IMR-90 (cell line): Measurements from ENCODE around the gene SLC25A30. TPM values are rescaled to one million over a fixed set of nuclear protein-coding genes. Genes with fewer than 3 reads are reported as not detected.

Source experiments
- ATAC-seq: fragments of 200-7000 bp; cut with Tn5 transposase; 2 replicates; pipeline ENCODE4 v1.9.1; 2020; ENCODE audit warnings: low read depth, mild to moderate bottlenecking, moderate library complexity
- BruUV-seq: library from RNA; stranded (reverse); fragments of 400-500 nt; replicated peaks from 2 replicates; lab custom pipeline; 2021; lab: Mats Ljungman, UMichigan
- CTCF ChIA-PET: fragments of 300-600 bp; formaldehyde crosslinking; extraction: SDS; loops from one replicate; lab custom pipeline; 2021; ENCODE audit warnings: antibody characterized with exemption; lab: Yijun Ruan, JAX
- POLR2A ChIA-PET: fragments of 300-600 bp; sonication (Branson Sonifier 250); formaldehyde crosslinking; loops from one replicate; lab custom pipeline; 2022; ENCODE audit warnings: antibody characterized with exemption; ENCODE audit not compliant: unreplicated experiment; lab: Charles Lee
- DNase-seq: peaks from one replicate; pipeline ENCODE4 v3.0.0; 2013
- H2AFZ ChIP-seq: replicated peaks from 2 replicates; pipeline ENCODE3; 2013; ENCODE audit warnings: low read length, mild to moderate bottlenecking; ENCODE audit not compliant: poor library complexity
- H2AK5ac ChIP-seq: 2 replicates; pipeline ENCODE4 v1.6.1; 2013; ENCODE audit warnings: low read depth, low read length, inconsistent platforms
- H2AK9ac ChIP-seq: replicated peaks from 2 replicates; pipeline ENCODE3; 2013; ENCODE audit warnings: mild to moderate bottlenecking, low read depth, low read length, moderate library complexity; ENCODE audit not compliant: poor library complexity
- H2BK120ac ChIP-seq: 2 replicates; pipeline ENCODE4 v1.6.1; 2013; ENCODE audit warnings: low read depth, low read length, inconsistent platforms
- H2BK15ac ChIP-seq: 3 replicates; pipeline ENCODE4 v1.6.1; 2013; ENCODE audit warnings: low read depth, low read length, inconsistent platforms
- H2BK20ac ChIP-seq: 2 replicates; pipeline ENCODE4 v1.6.1; 2013; ENCODE audit warnings: low read depth, mild to moderate bottlenecking, inconsistent platforms, low read length, moderate library complexity
- H2BK5ac ChIP-seq: 2 replicates; pipeline ENCODE4 v1.6.1; 2013; ENCODE audit warnings: mild to moderate bottlenecking, low read depth, low read length, inconsistent platforms; ENCODE audit not compliant: poor library complexity, severe bottlenecking
- H3K14ac ChIP-seq: replicated peaks from 2 replicates; pipeline ENCODE4 v1.6.1; 2013; ENCODE audit warnings: low read depth, low read length, inconsistent platforms
- H3K18ac ChIP-seq: 2 replicates; pipeline ENCODE4 v1.6.1; 2013; ENCODE audit warnings: low read depth, low read length, control low read depth
- H3K23ac ChIP-seq: 2 replicates; pipeline ENCODE4 v1.6.1; 2013; ENCODE audit warnings: low read depth, low read length, inconsistent platforms
- H3K27ac ChIP-seq: 2 replicates; pipeline ENCODE4 v1.5.1; 2013; ENCODE audit warnings: mild to moderate bottlenecking, control low read depth, low read length; ENCODE audit not compliant: insufficient read depth
- H3K27me3 ChIP-seq: 2 replicates; pipeline ENCODE4 v1.6.1; 2013; ENCODE audit warnings: low read length; ENCODE audit not compliant: control insufficient read depth, insufficient read depth
- H3K36me3 ChIP-seq: 2 replicates; pipeline ENCODE4 v1.6.1; 2013; ENCODE audit warnings: low read length, mixed read lengths; ENCODE audit not compliant: control insufficient read depth, insufficient read depth
- H3K4ac ChIP-seq: 2 replicates; pipeline ENCODE4 v1.6.1; 2013; ENCODE audit warnings: low read depth, low read length, inconsistent platforms
- H3K4me1 ChIP-seq: 2 replicates; pipeline ENCODE4 v1.6.1; 2013; ENCODE audit warnings: low read length, mixed read lengths; ENCODE audit not compliant: control insufficient read depth, insufficient read depth
- H3K4me2 ChIP-seq: 2 replicates; pipeline ENCODE4 v1.6.1; 2013; ENCODE audit warnings: low read depth, mild to moderate bottlenecking, control low read depth, low read length, moderate library complexity
- H3K4me3 ChIP-seq: 2 replicates; pipeline ENCODE4 v1.5.1; 2013; ENCODE audit warnings: low read depth, mild to moderate bottlenecking, control low read depth, low read length, moderate library complexity; ENCODE audit not compliant: insufficient read depth
- H3K56ac ChIP-seq: 2 replicates; pipeline ENCODE4 v1.6.1; 2013; ENCODE audit warnings: low read length, inconsistent platforms; ENCODE audit not compliant: insufficient read depth; ENCODE audit errors: extremely low read depth
- H3K79me1 ChIP-seq, 2 experiments: 2 replicates each; pipeline ENCODE4 v1.6.1; 2013; ENCODE audit warnings: low read length in 2 of 2, inconsistent platforms in 1 of 2, low read depth in 1 of 2
- H3K9ac ChIP-seq: 2 replicates; pipeline ENCODE4 v1.6.1; 2013; ENCODE audit warnings: low read depth, low read length, control low read depth
- H3K9me1 ChIP-seq: 2 replicates; pipeline ENCODE4 v1.6.1; 2013; ENCODE audit warnings: low read length, inconsistent platforms; ENCODE audit not compliant: insufficient read depth
- H3K9me3 ChIP-seq: 2 replicates; pipeline ENCODE4 v1.6.1; 2013; ENCODE audit warnings: low read length; ENCODE audit not compliant: control insufficient read depth, insufficient read depth
- H4K20me1 ChIP-seq: 2 replicates; pipeline ENCODE4 v1.6.1; 2013; ENCODE audit warnings: low read length, inconsistent platforms; ENCODE audit not compliant: insufficient read depth
- H4K5ac ChIP-seq: 2 replicates; pipeline ENCODE4 v1.6.1; 2013; ENCODE audit warnings: mild to moderate bottlenecking, low read depth, low read length, control low read depth
- H4K8ac ChIP-seq, 2 experiments: 2 replicates each; pipeline ENCODE4 v1.6.1; 2013; ENCODE audit warnings: low read depth in 2 of 2, low read length in 2 of 2, control low read depth in 1 of 2, inconsistent platforms in 1 of 2
- H4K91ac ChIP-seq: 2 replicates; pipeline ENCODE4 v1.6.1; 2013; ENCODE audit warnings: low read depth, low read length, inconsistent platforms; ENCODE audit not compliant: insufficient read depth
- CEBPB ChIP-seq: IDR thresholded peaks from 2 replicates; pipeline ENCODE4 v1.6.1; 2012; ENCODE audit warnings: low read depth, low read length, improper control_type of control experiment
- CHD1 ChIP-seq: IDR thresholded peaks from 2 replicates; pipeline ENCODE4 v1.6.1; 2012; ENCODE audit warnings: low read depth, low read length, improper control_type of control experiment
- MXI1 ChIP-seq: IDR thresholded peaks from 2 replicates; pipeline ENCODE4 v1.6.1; 2012; ENCODE audit warnings: low read depth, mild to moderate bottlenecking, low read length, moderate library complexity, borderline replicate concordance
- POLR2A ChIP-seq: IDR thresholded peaks from 2 replicates; pipeline ENCODE4 v1.6.1; 2012; ENCODE audit warnings: mild to moderate bottlenecking, low read depth, low read length
- RFX5 ChIP-seq: IDR thresholded peaks from 2 replicates; pipeline ENCODE4 v1.8.0; 2012; ENCODE audit warnings: low read depth, mild to moderate bottlenecking, low read length, moderate library complexity
- WGBS, 2 experiments: methylation state at CpG; one replicate each; pipeline versions ENCODE4 v1.1.5 to v1.1.7; 2013; ENCODE audit warnings: missing lambda C conversion rate in 2 of 2; ENCODE audit not compliant: insufficient read length in 1 of 2; ENCODE audit errors: extremely low coverage in 2 of 2; 5-methylcytosine and 5-hydroxymethylcytosine counted together
- dilution Hi-C: fragments of 300-500 bp; cut with HindIII; formaldehyde crosslinking; loops from one replicate; pipeline ENCODE4 v1.14.3; 2018; ENCODE audit warnings: low sequenced_read_pairs; ENCODE audit not compliant: unreplicated experiment
- in situ Hi-C: fragments of 300-500 bp; cut with MboI; formaldehyde crosslinking; loops from 3 replicates; pipeline ENCODE4 v1.14.3; 2019; ENCODE audit warnings: low sequenced_read_pairs, inconsistent platforms, mixed read lengths
- intact Hi-C: fragments of 100-400 bp; cut with micrococcal nuclease; formaldehyde crosslinking; loops from 2 replicates; pipeline ENCODE4 v1.10.0; 2022
- polyA plus RNA-seq, 3 experiments: library from polyadenylated mRNA; depleted of rRNA; stranded (reverse); fragments of >200 nt; gene quantifications; 2 replicates each; pipeline ENCODE4 v1.2.3, GENCODE V29; 2012; ENCODE audit warnings: low replicate concordance in 1 of 3
- total RNA-seq: library from RNA; depleted of rRNA; stranded (reverse); fragments of >200 nt; gene quantifications from 2 replicates; pipeline ENCODE4 v1.2.3, GENCODE V29; 2012
- TF ChIP-seq, protein P1 (sequence below): fragments of 150-350 bp; IDR thresholded peaks from 2 replicates; pipeline ENCODE4 v1.6.1; 2016; ENCODE audit warnings: low read depth, mild to moderate bottlenecking, low read length, moderate library complexity, borderline replicate concordance

SLC25A30 gene
- total and polyA plus RNA-seq, 2 of the 4 experiments (the other 2 are of a cell fraction), result 9.9 to 19.4 TPM

GRCh38 chr13:45362939-45363338 is 55.2 kb downstream of the SLC25A30 start:
- 90% methylated on average over 1 of the region's 2 CpGs; no CpG with 5 or more reads in 1 of the 2 experiments for WGBS, 2 experiments
- DNase-seq (no peak), ATAC-seq (no peak)
- no peak overlapping the region for H2BK5ac ChIP-seq
- H2BK15ac ChIP-seq, result no peak overlapping the region
- TF ChIP-seq CHD1 (no peak), CEBPB (no peak), RFX5 (no peak), POLR2A (no peak), MXI1 (no peak)
- TF ChIP-seq, protein P1, sequence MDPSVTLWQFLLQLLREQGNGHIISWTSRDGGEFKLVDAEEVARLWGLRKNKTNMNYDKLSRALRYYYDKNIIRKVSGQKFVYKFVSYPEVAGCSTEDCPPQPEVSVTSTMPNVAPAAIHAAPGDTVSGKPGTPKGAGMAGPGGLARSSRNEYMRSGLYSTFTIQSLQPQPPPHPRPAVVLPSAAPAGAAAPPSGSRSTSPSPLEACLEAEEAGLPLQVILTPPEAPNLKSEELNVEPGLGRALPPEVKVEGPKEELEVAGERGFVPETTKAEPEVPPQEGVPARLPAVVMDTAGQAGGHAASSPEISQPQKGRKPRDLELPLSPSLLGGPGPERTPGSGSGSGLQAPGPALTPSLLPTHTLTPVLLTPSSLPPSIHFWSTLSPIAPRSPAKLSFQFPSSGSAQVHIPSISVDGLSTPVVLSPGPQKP, result no peak
- H2AK5ac ChIP-seq, result no peak overlapping the region
- no peak overlapping the region for H4K5ac ChIP-seq
- H3K9me1 ChIP-seq, result peaks cover 9% of the 10 kb centered on the region; the same call in 1 of the 2 replicates
- H4K91ac ChIP-seq, result no peak overlapping the region
- no peak overlapping the region for H3K4ac ChIP-seq
- no peak overlapping the region for H2AFZ ChIP-seq
- no peak overlapping the region for H3K4me3 ChIP-seq
- POLR2A ChIA-PET, result no interaction called here
- no peak overlapping the region for H2AK9ac ChIP-seq
- BruUV-seq, result no TSS peak
- dilution Hi-C loops (no loop called here), in situ Hi-C loops (loop anchor here (25.0 kb wide), 1 partner anchor 624 kb away; no protein-coding TSS in a partner anchor), intact Hi-C loops (no loop called here)
- no peak overlapping the region for H3K18ac ChIP-seq
- H3K14ac ChIP-seq, result no peak overlapping the region
- no peak overlapping the region for H3K9ac ChIP-seq
- H4K20me1 ChIP-seq, result no peaks in the 10 kb centered on the region
- no peak overlapping the region for H3K27ac ChIP-seq
- H4K8ac ChIP-seq, result no peak overlapping the region
- H3K56ac ChIP-seq, result no peak overlapping the region
- H2BK20ac ChIP-seq, result no peak overlapping the region
- H3K4me2 ChIP-seq, result no peak overlapping the region
- H3K9me3 ChIP-seq, result no peaks in the 10 kb centered on the region
- no peaks in the 10 kb centered on the region for H3K27me3 ChIP-seq
- no peak overlapping the region for H3K23ac ChIP-seq
- H2BK120ac ChIP-seq, result no peak overlapping the region
- CTCF ChIA-PET, result no interaction called here
- no peaks in the 10 kb centered on the region for H3K4me1 ChIP-seq
- H3K36me3 ChIP-seq, result peaks cover 25% of the 10 kb centered on the region
- peaks cover 5 to 28% of the 10 kb centered on the region in 2 experiments; a peak in 3 of 4 replicates for H3K79me1 ChIP-seq
